MM.1S (cell line): ENCODE data around the gene RGS17.

Experiments
- CTCF ChIP-seq: fragments of 300-600 bp; sonication (generic); IDR thresholded peaks from 2 replicates; pipeline ENCODE4 v1.5.1; 2016; ENCODE audit warnings: antibody characterized with exemption, low read length, mixed read lengths
- EZH2 ChIP-seq: fragments of 300-600 bp; sonication (generic); optimal IDR thresholded peaks from 2 replicates; pipeline ENCODE3; 2017; ENCODE audit warnings: low read depth, mild to moderate bottlenecking, antibody characterized with exemption, low read length, mixed read lengths
- EZH2phosphoT487 ChIP-seq: fragments of 300-600 bp; sonication (generic); IDR thresholded peaks from 2 replicates; pipeline ENCODE4 v1.6.1; 2018; ENCODE audit warnings: antibody characterized with exemption, low read length

- TF ChIP-seq EZH2 (no peak), CTCF (no peak), EZH2phosphoT487 (no peak)
Measured at GRCh38 chr6:153172815-153173214, 41.7 kb upstream of the RGS17 start.
